HG03354 (cell line): ENCODE measurements around the gene FFAR4.
"Not testable (repeated sequence)": the region's sequence is repeated elsewhere in the genome, so short reads cannot be mapped to it uniquely, and the experiment has no call there.

Experiments
- ATAC-seq: cut with Tn5 transposase; IDR thresholded peaks from one replicate; pipeline ENCODE4 v1.9.1; 2021; ENCODE audit warnings: mild to moderate bottlenecking; ENCODE audit not compliant: unreplicated experiment, poor library complexity, severe bottlenecking

FFAR4 gene

GRCh38 chr10:93566435-93567276 lies at the start of gene FFAR4:
TSS of gene FFAR4 (plus strand) at chr10:93566665. CDS start at chr10:93566721, 56 bp downstream.
- ATAC-seq: no peak

GRCh38 chr10:93518531-93518930 lies 47.9 kb upstream of the FFAR4 start:
- no peak for ATAC-seq

GRCh38 chr10:93535293-93535692 lies 31.2 kb upstream of the FFAR4 start:
- ATAC-seq: no peak

- not testable (repeated sequence) for ATAC-seq
Measured at GRCh38 chr10:93540871-93541270, 25.6 kb upstream of the FFAR4 start.

- peak; percentile 57 for ATAC-seq
Measured at GRCh38 chr10:93541402-93542357, 24.8 kb upstream of the FFAR4 start.

- no peak for ATAC-seq
Measured at GRCh38 chr10:93542358-93542791, 24.1 kb upstream of the FFAR4 start.

- not testable (repeated sequence) for ATAC-seq
Measured at GRCh38 chr10:93546995-93547394, 19.5 kb upstream of the FFAR4 start.

- no peak for ATAC-seq
Measured at GRCh38 chr10:93547522-93547921, 18.9 kb upstream of the FFAR4 start.

- no peak for ATAC-seq
Measured at GRCh38 chr10:93548376-93549071, 17.9 kb upstream of the FFAR4 start.

- ATAC-seq: no peak
Measured at GRCh38 chr10:93550606-93551005, 15.9 kb upstream of the FFAR4 start.

- no peak for ATAC-seq
Measured at GRCh38 chr10:93552780-93553179, 13.7 kb upstream of the FFAR4 start.

GRCh38 chr10:93553482-93554315 lies 12.8 kb upstream of the FFAR4 start:
- ATAC-seq: no peak

- no peak for ATAC-seq
Measured at GRCh38 chr10:93554316-93554663, 12.2 kb upstream of the FFAR4 start.

- ATAC-seq: peak; percentile 72
Measured at GRCh38 chr10:93554760-93555432, 11.6 kb upstream of the FFAR4 start.

- ATAC-seq: no peak
Measured at GRCh38 chr10:93559490-93559889, 7.0 kb upstream of the FFAR4 start.

- no peak for ATAC-seq
Measured at GRCh38 chr10:93560541-93560940, 5.9 kb upstream of the FFAR4 start.

GRCh38 chr10:93565446-93565845 lies 1.0 kb upstream of the FFAR4 start:
- no peak for ATAC-seq

- ATAC-seq: no peak
Measured at GRCh38 chr10:93567277-93568104, 1.0 kb downstream of the FFAR4 start.
